Activated CD8-positive, alpha-beta memory T cell treated with anti-CD3 and anti-CD28 coated beads, Interleukin-2, amount 10 ng/mL, durations not matched to agents 7 days and 5 days (primary cell): Measurements from ENCODE around the gene USP2. TPM values are rescaled to one million over a fixed set of nuclear protein-coding genes. Genes with fewer than 3 reads are reported as not detected.
A peak's percentile ranks its signal among the peaks of the same experiment; 100 is the strongest.

Experiments
- ATAC-seq: fragments of 150-1000 bp; cut with Tn5 transposase; one replicate; pipeline ENCODE4 v1.10.0; 2021; ENCODE audit warnings: moderate library complexity
- CTCF ChIA-PET: fragments of 350-600 bp; sonication (Branson Sonifier 250); formaldehyde crosslinking; loops from one replicate; lab custom pipeline; 2021; ENCODE audit warnings: antibody characterized with exemption; lab: Charles Lee
- DNase-seq: peaks from one replicate; pipeline ENCODE4 v3.0.0-alpha.2; 2020
- H3K27ac Mint-ChIP-seq: one replicate; pipeline ENCODE4 v1.8.0; 2021; ENCODE audit warnings: mild to moderate bottlenecking, mixed read lengths
- H3K27me3 Mint-ChIP-seq: one replicate; pipeline ENCODE4 v1.8.0; 2021; ENCODE audit warnings: mixed read lengths
- H3K36me3 Mint-ChIP-seq: one replicate; pipeline ENCODE4 v1.8.0; 2021; ENCODE audit warnings: mild to moderate bottlenecking, mixed read lengths
- H3K4me1 Mint-ChIP-seq: one replicate; pipeline ENCODE4 v1.8.0; 2021; ENCODE audit warnings: mixed read lengths
- H3K4me3 Mint-ChIP-seq: one replicate; pipeline ENCODE4 v1.8.0; 2021; ENCODE audit warnings: mild to moderate bottlenecking, moderate library complexity, mixed read lengths
- H3K9me3 Mint-ChIP-seq: one replicate; pipeline ENCODE4 v1.8.0; 2022; ENCODE audit warnings: low read depth, mixed read lengths
- total RNA-seq, 2 experiments: library from RNA; stranded (reverse); gene quantifications; one replicate each; pipeline ENCODE4 v1.2.3, GENCODE V29; 2021

The USP2 gene
- total RNA-seq, 2 experiments from 2014 or later: 0.28 to 0.76 TPM

- H3K36me3 Mint-ChIP-seq: peaks cover 4% of the 10 kb centered on the region
- no peaks in the 10 kb centered on the region for H3K9me3 Mint-ChIP-seq
- no peak overlapping the region for H3K27ac Mint-ChIP-seq
- ATAC-seq (no peak), DNase-seq (no peak)
- no peak overlapping the region for H3K4me3 Mint-ChIP-seq
- peaks cover 39% of the 10 kb centered on the region for H3K27me3 Mint-ChIP-seq
- CTCF ChIA-PET: interaction anchor here (0.6 to 12.8 kb wide), 43 partner anchors 11 to 342 kb away, joined by 3 to 126 read pairs (median 4); partner anchors contain the start of genes C2CD2L, CENATAC and USP2
- peaks cover 48% of the 10 kb centered on the region for H3K4me1 Mint-ChIP-seq
Observed at GRCh38 chr11:119338965-119339588, 42.4 kb downstream of the USP2 start.

DNA sequence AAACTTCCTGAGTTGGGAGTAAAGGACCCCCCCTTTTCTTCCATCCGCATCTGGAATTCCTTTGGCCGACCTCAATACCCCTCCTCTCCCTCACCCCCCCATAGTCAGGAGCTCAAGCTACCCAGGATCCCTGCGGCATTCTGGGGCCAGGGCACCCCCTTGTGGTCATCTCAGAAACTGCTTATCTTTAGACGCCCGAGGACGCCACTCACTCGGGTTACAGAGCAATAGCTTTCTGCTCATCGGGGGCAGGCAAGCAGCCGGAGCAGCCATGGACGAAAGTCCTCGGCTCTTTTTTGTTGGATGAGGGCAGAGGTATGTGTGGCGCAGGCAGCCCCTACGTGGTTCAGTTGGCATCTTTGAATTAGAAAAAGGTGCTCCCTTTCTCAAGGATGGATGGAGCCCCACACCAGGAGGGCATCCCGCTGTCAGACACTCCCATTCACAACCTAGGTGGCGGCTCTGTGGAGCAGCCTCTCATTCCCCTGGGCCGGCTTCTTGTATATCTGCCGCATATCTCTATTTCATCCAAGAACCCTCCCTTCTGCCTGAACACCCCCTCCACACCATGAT, 43.1 kb downstream of the USP2 start:
- ATAC-seq (peak; percentile 34), DNase-seq (peak; percentile 80)
- Mint-ChIP-seq H3K27me3 (peaks cover 37% of the 10 kb centered on the region), H3K27ac (no peak overlapping the region), H3K9me3 (no peaks in the 10 kb centered on the region), H3K4me3 (no peak overlapping the region), H3K36me3 (peaks cover 4% of the 10 kb centered on the region), H3K4me1 (peaks cover 50% of the 10 kb centered on the region)
- CTCF ChIA-PET: interaction anchor here (0.6 to 12.8 kb wide), 59 partner anchors 10 to 340 kb away, joined by 3 to 126 read pairs (median 4); partner anchors contain the start of genes ABCG4, C2CD2L, CENATAC and MCAM

GRCh38 chr11:119337581-119338317, 43.7 kb downstream of the USP2 start:
- peaks cover 55% of the 10 kb centered on the region for H3K4me1 Mint-ChIP-seq
- CTCF ChIA-PET: interaction anchor here (0.6 to 12.8 kb wide), 56 partner anchors 9 to 893 kb away, joined by 3 to 126 read pairs (median 4); partner anchors contain the start of genes ABCG4, C2CD2L, CENATAC and MCAM
- H3K4me3 Mint-ChIP-seq: no peak overlapping the region
- H3K27me3 Mint-ChIP-seq: peaks cover 32% of the 10 kb centered on the region
- ATAC-seq: no peak
- no peak overlapping the region for H3K27ac Mint-ChIP-seq
- no peaks in the 10 kb centered on the region for H3K9me3 Mint-ChIP-seq
- H3K36me3 Mint-ChIP-seq: peaks cover 4% of the 10 kb centered on the region
- no peak for DNase-seq

DNA sequence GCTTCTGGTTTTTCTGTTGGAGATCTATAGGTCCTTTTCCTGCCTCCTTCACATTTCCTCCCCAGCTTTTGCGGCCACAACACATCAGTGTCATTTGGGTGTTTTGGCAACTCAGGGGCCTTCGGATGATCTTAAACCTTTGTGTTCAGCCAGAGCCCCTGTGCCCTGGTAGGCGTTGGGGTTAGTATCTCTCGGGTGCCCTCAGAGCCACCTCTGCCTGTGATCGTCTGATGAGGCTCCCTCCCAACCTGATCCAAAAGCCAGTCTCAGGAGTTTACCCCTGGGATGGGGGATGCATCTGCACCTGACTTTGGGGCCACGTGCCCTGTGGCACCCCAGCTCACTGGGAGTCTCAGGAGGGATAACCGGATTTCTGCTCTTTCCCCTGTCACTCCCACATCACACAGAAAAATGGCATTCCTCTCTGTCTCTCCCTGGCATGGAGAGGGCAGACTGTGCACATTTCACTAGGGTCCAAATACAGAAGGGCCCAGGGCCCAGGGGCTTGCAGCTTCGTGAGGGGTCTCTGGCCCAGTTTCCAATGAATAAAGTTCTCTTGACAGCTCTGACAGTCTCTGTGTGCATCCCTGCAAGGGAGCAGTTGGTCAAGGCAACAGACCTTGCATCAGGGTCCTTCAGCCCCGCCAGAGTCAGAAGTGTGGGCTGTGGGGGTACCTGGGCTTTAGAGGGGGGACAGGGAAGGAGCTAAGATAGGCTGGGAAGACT, 44.6 kb downstream of the USP2 start:
- H3K4me1 Mint-ChIP-seq: peaks cover 56% of the 10 kb centered on the region
- no peak overlapping the region for H3K27ac Mint-ChIP-seq
- H3K36me3 Mint-ChIP-seq: peaks cover 4% of the 10 kb centered on the region
- peaks cover 25% of the 10 kb centered on the region for H3K27me3 Mint-ChIP-seq
- CTCF ChIA-PET: interaction anchor here (0.8 to 12.8 kb wide), 20 partner anchors 11 to 894 kb away, joined by 3 to 126 read pairs (median 6); partner anchors contain the start of genes MCAM and USP2
- H3K9me3 Mint-ChIP-seq: no peaks in the 10 kb centered on the region
- DNase-seq (no peak), ATAC-seq (no peak)
- H3K4me3 Mint-ChIP-seq: no peak overlapping the region

DNA sequence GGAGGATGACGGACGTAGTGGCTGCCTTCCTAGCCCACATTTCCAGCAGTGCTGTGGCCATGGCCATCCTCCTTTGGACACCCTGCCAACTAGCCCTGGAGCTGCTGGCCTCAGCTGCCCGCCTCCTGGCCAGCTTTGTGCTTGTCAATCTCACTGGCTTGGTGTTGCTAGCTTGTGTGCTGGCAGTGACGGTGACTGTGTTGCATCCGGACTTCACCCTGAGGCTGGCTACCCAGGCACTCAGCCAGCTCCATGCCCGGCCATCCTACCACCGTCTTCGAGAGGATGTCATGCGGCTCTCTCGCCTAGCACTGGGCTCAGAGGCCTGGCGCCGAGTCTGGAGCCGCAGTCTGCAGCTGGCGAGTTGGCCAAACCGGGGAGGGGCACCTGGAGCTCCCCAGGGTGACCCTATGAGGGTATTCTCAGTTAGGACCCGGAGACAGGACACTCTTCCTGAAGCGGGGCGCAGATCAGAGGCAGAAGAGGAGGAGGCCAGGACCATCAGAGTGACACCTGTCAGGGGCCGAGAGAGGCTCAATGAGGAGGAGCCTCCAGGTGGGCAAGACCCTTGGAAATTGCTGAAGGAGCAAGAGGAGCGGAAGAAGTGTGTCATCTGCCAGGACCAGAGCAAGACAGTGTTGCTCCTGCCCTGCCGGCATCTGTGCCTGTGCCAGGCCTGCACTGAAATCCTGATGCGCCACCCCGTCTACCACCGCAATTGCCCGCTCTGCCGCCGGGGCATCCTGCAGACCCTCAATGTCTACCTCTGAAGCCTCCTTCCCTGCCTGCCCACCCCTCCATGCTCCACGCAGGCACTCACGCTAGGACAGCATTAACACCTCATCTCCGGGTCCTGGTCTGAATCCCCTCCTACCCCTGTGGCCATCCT, 45.6 kb downstream of the USP2 start:
- peaks cover 4% of the 10 kb centered on the region for H3K36me3 Mint-ChIP-seq
- ATAC-seq (no peak), DNase-seq (no peak)
- CTCF ChIA-PET: interaction anchor here (0.9 to 12.8 kb wide), 4 partner anchors 12 to 52 kb away, joined by 3 to 126 read pairs (median 26); no protein-coding TSS in a partner anchor
- H3K27me3 Mint-ChIP-seq: peaks cover 16% of the 10 kb centered on the region
- no peaks in the 10 kb centered on the region for H3K9me3 Mint-ChIP-seq
- H3K4me3 Mint-ChIP-seq: peak overlapping the region; percentile 93
- peak overlapping the region; percentile 96 for H3K27ac Mint-ChIP-seq
- H3K4me1 Mint-ChIP-seq: peaks cover 51% of the 10 kb centered on the region

- DNase-seq (no peak), ATAC-seq (no peak)
- Mint-ChIP-seq H3K36me3 (peaks cover 4% of the 10 kb centered on the region), H3K27me3 (peaks cover 16% of the 10 kb centered on the region), H3K4me1 (peaks cover 49% of the 10 kb centered on the region), H3K9me3 (no peaks in the 10 kb centered on the region), H3K27ac (peak overlapping the region; percentile 96), H3K4me3 (peak overlapping the region; percentile 93)
- CTCF ChIA-PET: interaction anchor here (1.1 to 5.2 kb wide), 2 partner anchors 13 to 51 kb away, joined by 4 to 47 read pairs; no protein-coding TSS in a partner anchor
Observed at GRCh38 chr11:119335091-119335654, 46.3 kb downstream of the USP2 start.

DNA sequence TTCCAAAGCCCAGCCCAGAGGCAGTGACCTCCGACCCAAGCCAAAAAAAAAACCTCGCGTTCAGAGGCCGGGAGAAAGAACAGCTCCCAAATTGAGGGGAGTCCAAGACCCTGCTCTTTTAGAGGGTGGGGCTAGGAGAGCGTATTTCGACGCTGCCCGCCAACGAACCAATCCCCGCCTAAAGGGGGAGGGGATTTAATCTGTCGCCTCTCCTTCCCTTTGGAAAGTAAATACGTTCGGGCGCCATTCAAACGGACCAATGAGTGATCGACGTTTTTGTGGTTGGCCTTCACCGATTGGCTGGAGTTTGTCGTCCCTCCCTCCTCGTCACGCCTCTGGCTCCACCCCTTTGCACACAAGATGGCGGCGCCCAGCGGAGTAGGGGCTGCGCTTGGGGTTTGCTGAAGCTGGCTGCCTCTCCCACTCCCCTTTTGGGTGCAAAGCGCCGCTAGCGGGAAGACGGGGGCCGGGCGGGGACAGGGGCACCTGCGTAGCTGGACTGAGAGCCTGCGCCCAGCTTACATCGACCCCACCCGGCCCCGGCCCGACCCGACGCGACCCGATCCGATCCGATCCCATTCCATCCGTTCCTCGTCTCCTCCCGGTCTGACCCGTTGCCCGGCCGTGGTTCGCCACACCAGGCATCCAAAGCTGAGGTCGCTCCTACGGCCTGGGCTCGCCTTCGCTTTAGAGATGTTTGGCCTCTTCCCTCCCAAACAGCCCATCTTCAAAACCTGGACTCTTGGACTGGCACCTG, 47.1 kb downstream of the USP2 start, which contains the start of gene RNF26:
TSS of gene RNF26 (plus strand) at position 354 of the 757 bp plus-strand sequence. CDS start 596 bp downstream, outside the sequence.
- no peaks in the 10 kb centered on the region for H3K9me3 Mint-ChIP-seq
- H3K4me1 Mint-ChIP-seq: peaks cover 48% of the 10 kb centered on the region
- DNase-seq: peak; percentile 98

GRCh38 chr11:119332111-119332765, 49.3 kb downstream of the USP2 start:
- Mint-ChIP-seq H3K36me3 (peaks cover 2% of the 10 kb centered on the region), H3K4me1 (peaks cover 34% of the 10 kb centered on the region), H3K27me3 (peaks cover 18% of the 10 kb centered on the region), H3K27ac (no peak overlapping the region), H3K9me3 (no peaks in the 10 kb centered on the region), H3K4me3 (no peak overlapping the region)
- CTCF ChIA-PET: interaction anchor here (0.9 to 5.2 kb wide), 4 partner anchors 10 to 267 kb away, joined by 3 to 47 read pairs (median 4); no protein-coding TSS in a partner anchor
- DNase-seq (no peak), ATAC-seq (no peak)

More for the DNA sequence above, 47.1 kb downstream of the USP2 start, which contains the start of gene RNF26:
- peak within 1 kb of the TSS; percentile 96 for H3K27ac Mint-ChIP-seq
- peaks cover 20% of the 10 kb centered on the region for H3K27me3 Mint-ChIP-seq
- ATAC-seq: peak; percentile 95
- peak within 1 kb of the TSS; percentile 93 for H3K4me3 Mint-ChIP-seq
- H3K36me3 Mint-ChIP-seq: peaks cover 3% of the 10 kb centered on the region
- CTCF ChIA-PET: interaction anchor here (0.6 to 5.2 kb wide), 6 partner anchors 12 to 166 kb away, joined by 3 to 47 read pairs (median 4); partner anchors contain the start of gene NLRX1

DNA sequence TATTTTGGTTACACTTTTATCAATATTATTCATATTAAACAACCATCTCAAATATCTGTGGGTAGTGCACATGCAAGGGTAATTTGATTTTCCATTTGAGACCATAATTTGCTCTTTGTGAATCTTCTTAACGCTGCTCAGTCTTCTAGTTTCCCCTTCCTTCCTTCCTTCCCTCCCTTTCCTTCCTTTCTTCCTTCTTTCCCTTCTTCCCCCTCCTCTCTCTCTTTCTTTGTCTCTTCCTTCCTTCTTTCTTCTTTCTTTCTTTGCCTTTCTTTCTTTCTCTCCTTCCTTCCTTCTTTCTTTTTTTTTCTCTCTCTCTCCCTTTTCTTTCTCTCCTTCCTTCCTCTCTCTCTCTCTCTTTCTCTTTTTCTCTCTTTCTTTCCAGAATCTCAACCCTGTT, 51.3 kb downstream of the USP2 start:
- H3K4me3 Mint-ChIP-seq: no peak overlapping the region
- peaks cover 18% of the 10 kb centered on the region for H3K27me3 Mint-ChIP-seq
- no peaks in the 10 kb centered on the region for H3K36me3 Mint-ChIP-seq
- CTCF ChIA-PET: interaction anchor here (1.0 kb wide), 1 partner anchor 161 kb away, joined by 3 read pairs; no protein-coding TSS in a partner anchor
- H3K27ac Mint-ChIP-seq: no peak overlapping the region
- H3K9me3 Mint-ChIP-seq: no peaks in the 10 kb centered on the region
- peaks cover 17% of the 10 kb centered on the region for H3K4me1 Mint-ChIP-seq
- no peak for DNase-seq
- ATAC-seq: no peak

DNA sequence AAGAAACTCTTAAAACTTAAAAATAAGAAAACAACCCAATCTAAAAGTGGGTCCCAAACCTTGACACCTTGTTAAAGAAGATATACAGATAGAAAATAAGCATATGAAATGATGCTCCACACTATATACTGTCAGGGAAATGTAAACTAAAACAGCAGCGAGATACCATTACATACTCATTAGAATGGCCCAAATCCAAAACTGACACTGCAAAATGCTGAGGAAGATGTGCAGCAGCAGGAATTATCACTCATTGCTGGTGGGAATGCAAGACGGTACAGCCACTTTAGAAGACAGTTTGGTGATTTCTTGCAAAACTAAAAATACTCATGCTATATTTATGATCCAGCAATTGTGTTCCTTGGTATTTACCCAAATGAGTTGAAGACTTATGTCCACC, 52.2 kb downstream of the USP2 start:
- Mint-ChIP-seq H3K27me3 (peaks cover 18% of the 10 kb centered on the region), H3K4me3 (no peak overlapping the region), H3K36me3 (no peaks in the 10 kb centered on the region), H3K27ac (no peak overlapping the region), H3K4me1 (peaks cover 11% of the 10 kb centered on the region), H3K9me3 (no peaks in the 10 kb centered on the region)
- DNase-seq (no peak), ATAC-seq (no peak)
- CTCF ChIA-PET: interaction anchor here (1.7 kb wide), 1 partner anchor 9 kb away, joined by 4 read pairs; no protein-coding TSS in a partner anchor
